Neuronal stem cell (in vitro differentiated cells): ENCODE data around the gene BMF.

Experiments used
- DNase-seq: peaks from one replicate; pipeline ENCODE4 v3.0.0-alpha.2; 2013; ENCODE audit warnings: low spot score
- H2AFZ ChIP-seq: one replicate; pipeline ENCODE4 v1.6.1; 2013; ENCODE audit warnings: mild to moderate bottlenecking, low read length, inconsistent platforms
- H2AK5ac ChIP-seq: 2 replicates; pipeline ENCODE4 v1.6.1; 2013; ENCODE audit warnings: low read depth, mild to moderate bottlenecking, inconsistent platforms, low read length, moderate library complexity, mixed read lengths
- H2BK120ac ChIP-seq: 2 replicates; pipeline ENCODE4 v1.6.1; 2013; ENCODE audit warnings: low read depth, mild to moderate bottlenecking, inconsistent platforms, low read length, moderate library complexity, mixed read lengths
- H2BK12ac ChIP-seq: one replicate; pipeline ENCODE4 v1.6.1; 2013; ENCODE audit warnings: low read length, inconsistent platforms
- H2BK15ac ChIP-seq: 2 replicates; pipeline ENCODE4 v1.6.1; 2013; ENCODE audit warnings: mild to moderate bottlenecking, low read length, inconsistent platforms, mixed read lengths
- H2BK5ac ChIP-seq: one replicate; pipeline ENCODE4 v1.6.1; 2013; ENCODE audit warnings: inconsistent platforms, mild to moderate bottlenecking, low read length, moderate library complexity
- H3K14ac ChIP-seq: one replicate; pipeline ENCODE4 v1.6.1; 2013; ENCODE audit warnings: low read length, inconsistent platforms
- H3K18ac ChIP-seq: 2 replicates; pipeline ENCODE4 v1.6.1; 2013; ENCODE audit warnings: low read length, inconsistent platforms
- H3K23ac ChIP-seq: 2 replicates; pipeline ENCODE4 v1.6.1; 2013; ENCODE audit warnings: low read depth, mild to moderate bottlenecking, mixed read lengths, low read length, inconsistent platforms; ENCODE audit not compliant: poor library complexity
- H3K27ac ChIP-seq: replicated peaks from 3 replicates; pipeline ENCODE4 v1.5.1; 2013; ENCODE audit warnings: low read length, inconsistent platforms
- H3K27me3 ChIP-seq, 3 experiments: 2 replicates each; pipeline ENCODE4 v1.6.1; 2013; ENCODE audit warnings: low read length in 3 of 3, mild to moderate bottlenecking in 2 of 3, inconsistent platforms in 1 of 3, low read depth in 1 of 3, mixed read lengths in 1 of 3, moderate library complexity in 1 of 3; ENCODE audit not compliant: control insufficient read depth in 3 of 3, insufficient read depth in 3 of 3
- H3K36me3 ChIP-seq, 2 donors: replicated peaks in 1 of 2; 2 replicates each; pipeline ENCODE4 v1.6.1; 2013; ENCODE audit warnings: low read length in 2 of 2; ENCODE audit not compliant: control insufficient read depth in 2 of 2, insufficient read depth in 2 of 2
- H3K4ac ChIP-seq: 2 replicates; pipeline ENCODE4 v1.6.1; 2013; ENCODE audit warnings: inconsistent platforms, mild to moderate bottlenecking, low read length, moderate library complexity
- H3K4me1 ChIP-seq, 2 donors: 1 replicate in 1 of 2; 2 replicates in 1 of 2; pipeline ENCODE4 v1.6.1; 2013; ENCODE audit warnings: low read length in 2 of 2, low read depth in 1 of 2; ENCODE audit not compliant: control insufficient read depth in 2 of 2, insufficient read depth in 1 of 2
- H3K4me2 ChIP-seq: one replicate; pipeline ENCODE4 v1.6.1; 2013; ENCODE audit warnings: mild to moderate bottlenecking, low read length, inconsistent platforms; ENCODE audit not compliant: insufficient read depth, poor library complexity, severe bottlenecking
- H3K4me3 ChIP-seq, 2 donors: 2 replicates each; pipeline ENCODE4 v1.5.1; 2013; ENCODE audit warnings: low read length in 2 of 2, mild to moderate bottlenecking in 2 of 2, inconsistent platforms in 1 of 2, moderate library complexity in 1 of 2
- H3K79me1 ChIP-seq: one replicate; pipeline ENCODE4 v1.6.1; 2013; ENCODE audit warnings: low read depth, mild to moderate bottlenecking, inconsistent platforms, low read length, moderate library complexity
- H3K9ac ChIP-seq: one replicate; pipeline ENCODE4 v1.6.1; 2013; ENCODE audit warnings: mild to moderate bottlenecking, low read depth, low read length, inconsistent platforms; ENCODE audit not compliant: poor library complexity
- H3K9me3 ChIP-seq, 2 donors: replicated peaks in 1 of 2; 2 replicates each; pipeline versions ENCODE3 to v1.6.1; 2013; ENCODE audit warnings: low read length in 2 of 2, mild to moderate bottlenecking in 2 of 2, inconsistent platforms in 1 of 2, low read depth in 1 of 2, mixed read lengths in 1 of 2, moderate library complexity in 1 of 2; ENCODE audit not compliant: control insufficient read depth in 2 of 2, insufficient read depth in 1 of 2
- H4K8ac ChIP-seq: one replicate; pipeline ENCODE4 v1.6.1; 2013; ENCODE audit warnings: low read depth, mild to moderate bottlenecking, inconsistent platforms, low read length, moderate library complexity
- H4K91ac ChIP-seq: one replicate; pipeline ENCODE4 v1.6.1; 2013; ENCODE audit warnings: low read length, low read depth, mild to moderate bottlenecking, inconsistent platforms; ENCODE audit not compliant: poor library complexity
- WGBS, 2 donors: extraction: QIAGEN DNeasy Blood & Tissue Kit; methylation state at CpG; one replicate each; pipeline ENCODE4 v1.1.7; 2013; ENCODE audit warnings: missing lambda C conversion rate in 2 of 2, mixed read lengths in 1 of 2; ENCODE audit not compliant: insufficient read length in 2 of 2, insufficient replicate concordance in 1 of 2; ENCODE audit errors: extremely low coverage in 2 of 2; 5-methylcytosine and 5-hydroxymethylcytosine counted together

The BMF gene

GRCh38 chr15:40111888-40112287 is 3.2 kb upstream of the BMF start:
- Histone ChIP-seq H3K23ac (no peak overlapping the region), H4K91ac (no peak overlapping the region), H2AK5ac (no peak overlapping the region), H3K18ac (no peak overlapping the region), H3K14ac (no peak overlapping the region), H3K4me1 (peaks cover 43 to 48% of the 10 kb centered on the region in 2 donors), H2BK120ac (no peak overlapping the region), H2BK5ac (no peak overlapping the region), H3K9me3 (no peaks in the 10 kb centered on the region), H3K4ac (no peak overlapping the region), H3K79me1 (no peaks in the 10 kb centered on the region), H3K36me3 (no peaks in the 10 kb centered on the region), H2AFZ (peak overlapping the region; percentile 14), H3K4me3 (no peak overlapping the region), H3K27ac (peak overlapping the region; percentile 71), H2BK15ac (no peak overlapping the region), H3K27me3 (no peaks in the 10 kb centered on the region), H4K8ac (no peak overlapping the region), H2BK12ac (no peak overlapping the region), H3K9ac (no peak overlapping the region), H3K4me2 (peak overlapping the region; percentile 45)
- WGBS, 2 donors: no CpG with 5 or more reads among the region's 2 CpGs
- DNase-seq: no peak

GRCh38 chr15:40110866-40111550 is 2.3 kb upstream of the BMF start:
- WGBS, 2 donors: no CpG with 5 or more reads among the region's 9 CpGs
- H3K4ac ChIP-seq: no peak overlapping the region
- no peak overlapping the region for H3K18ac ChIP-seq
- H2AFZ ChIP-seq: no peak overlapping the region
- no peak overlapping the region for H2BK5ac ChIP-seq
- H3K9ac ChIP-seq: no peak overlapping the region
- H3K9me3 ChIP-seq: no peaks in the 10 kb centered on the region
- H3K27me3 ChIP-seq: no peaks in the 10 kb centered on the region
- H3K36me3 ChIP-seq: no peaks in the 10 kb centered on the region
- no peak overlapping the region for H3K14ac ChIP-seq
- H3K4me1 ChIP-seq: peaks cover 48 to 53% of the 10 kb centered on the region in 2 donors
- H4K8ac ChIP-seq: no peak overlapping the region
- no peak overlapping the region for H3K4me2 ChIP-seq
- no peak overlapping the region for H2BK15ac ChIP-seq
- no peak overlapping the region for H3K23ac ChIP-seq
- H2AK5ac ChIP-seq: no peak overlapping the region
- no peak overlapping the region for H2BK120ac ChIP-seq
- no peak overlapping the region for H4K91ac ChIP-seq
- DNase-seq: no peak
- no peaks in the 10 kb centered on the region for H3K79me1 ChIP-seq
- no peak overlapping the region for H2BK12ac ChIP-seq
- H3K27ac ChIP-seq: no peak overlapping the region
- no peak overlapping the region for H3K4me3 ChIP-seq

- peak overlapping the region; percentile 63 for H3K18ac ChIP-seq
- no CpG with 5 or more reads among the region's 47 CpGs for WGBS, 2 donors
- H2AFZ ChIP-seq: peak overlapping the region; percentile 89
- peak overlapping the region; percentile 4 for H2AK5ac ChIP-seq
- H2BK15ac ChIP-seq: no peak overlapping the region
- H3K27ac ChIP-seq: no peak overlapping the region
- no peak overlapping the region for H4K91ac ChIP-seq
- H3K4me3 ChIP-seq: peak overlapping the region; percentile 76 to 87
- H3K9me3 ChIP-seq: no peaks in the 10 kb centered on the region
- H3K14ac ChIP-seq: peak overlapping the region; percentile 22
- H3K27me3 ChIP-seq: peaks cover 0 to 4% (median 0%) of the 10 kb centered on the region in 3 experiments
- peak overlapping the region; percentile 25 for H2BK12ac ChIP-seq
- H4K8ac ChIP-seq: no peak overlapping the region
- peak overlapping the region; percentile 25 for H3K23ac ChIP-seq
- peaks cover 0 to 8% of the 10 kb centered on the region in 2 donors for H3K36me3 ChIP-seq
- H3K79me1 ChIP-seq: no peaks in the 10 kb centered on the region
- H2BK5ac ChIP-seq: peak overlapping the region; percentile 87
- DNase-seq: no peak
- H3K4me2 ChIP-seq: peak overlapping the region; percentile 80
- no peak overlapping the region for H3K4ac ChIP-seq
- H2BK120ac ChIP-seq: no peak overlapping the region
- H3K4me1 ChIP-seq: peaks cover 53 to 65% of the 10 kb centered on the region in 2 donors
- H3K9ac ChIP-seq: peak overlapping the region; percentile 78
These were observed 421 bp downstream of the BMF start for GRCh38 chr15:40108061-40108854.
